Transverse colon (tissue), 3 donors: ENCODE measurements around the gene TYRP1.

ENCODE experiments used
- CTCF ChIP-seq, 5 experiments: fragments of 200-600 bp in 3 of 5; fragments of 450-650 bp in 2 of 5; sonication (generic) in 3 of 5; IDR thresholded peaks; 1 replicate in 2 of 5; 2 replicates in 3 of 5; pipeline ENCODE4 v1.5.1; 2016 to 2017; ENCODE audit warnings: antibody characterized with exemption in 5 of 5, inconsistent platforms in 3 of 5, mild to moderate bottlenecking in 2 of 5, moderate library complexity in 1 of 5
- EP300 ChIP-seq: sonication (generic); formaldehyde crosslinking; IDR thresholded peaks from one replicate; pipeline ENCODE4 v1.6.1; 2017; ENCODE audit warnings: antibody characterized with exemption, low read depth
- POLR2A ChIP-seq: fragments of 450-650 bp; IDR thresholded peaks from one replicate; pipeline ENCODE4 v1.6.1; 2016; ENCODE audit warnings: antibody characterized with exemption, mild to moderate bottlenecking, moderate library complexity

GRCh38 chr9:12698266-12698665 lies 5.1 kb downstream of the TYRP1 start:
- no peak for TF ChIP-seq CTCF (IDR thresholded peaks at IDR 0.05)
- TF ChIP-seq POLR2A = no peak
- no peak for TF ChIP-seq EP300
